NCI-H2171 treated with DMSO at 0.1 percent for 48 hours (cell line): ENCODE data around the gene COL18A1.
A peak's percentile ranks its signal among the peaks of the same experiment; 100 is the strongest.
"Not testable (repeated sequence)": the region's sequence is repeated elsewhere in the genome, so short reads cannot be mapped to it uniquely, and the experiment has no call there.

ENCODE experiments used
- DNase-seq: peaks from one replicate; lab custom pipeline; 2025; lab: John Stamatoyannopoulos, UW

Gene COL18A1

GRCh38 chr21:45522381-45522780 is 117.4 kb downstream of the COL18A1 start:
- no peak for DNase-seq

DNA sequence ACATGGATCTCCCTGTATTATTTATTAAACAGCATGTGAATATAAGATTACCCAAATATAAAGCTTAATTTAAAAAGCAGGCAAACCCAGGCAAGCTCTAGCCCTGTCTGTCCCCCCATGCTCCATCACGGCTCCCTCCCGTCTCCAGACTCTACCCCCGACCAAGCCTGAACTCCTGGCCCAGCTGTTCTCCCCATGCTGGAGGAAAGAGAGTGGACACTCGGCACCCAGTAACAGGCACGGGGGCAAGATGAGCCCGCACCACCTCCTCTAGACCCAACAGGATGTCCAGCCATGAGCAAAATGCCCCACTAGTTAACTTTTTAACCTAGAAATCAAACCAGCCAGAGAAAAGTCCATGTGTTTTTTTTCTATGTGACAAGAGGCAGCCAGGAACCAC is 118.0 kb downstream of the COL18A1 start:
- no peak for DNase-seq

DNA sequence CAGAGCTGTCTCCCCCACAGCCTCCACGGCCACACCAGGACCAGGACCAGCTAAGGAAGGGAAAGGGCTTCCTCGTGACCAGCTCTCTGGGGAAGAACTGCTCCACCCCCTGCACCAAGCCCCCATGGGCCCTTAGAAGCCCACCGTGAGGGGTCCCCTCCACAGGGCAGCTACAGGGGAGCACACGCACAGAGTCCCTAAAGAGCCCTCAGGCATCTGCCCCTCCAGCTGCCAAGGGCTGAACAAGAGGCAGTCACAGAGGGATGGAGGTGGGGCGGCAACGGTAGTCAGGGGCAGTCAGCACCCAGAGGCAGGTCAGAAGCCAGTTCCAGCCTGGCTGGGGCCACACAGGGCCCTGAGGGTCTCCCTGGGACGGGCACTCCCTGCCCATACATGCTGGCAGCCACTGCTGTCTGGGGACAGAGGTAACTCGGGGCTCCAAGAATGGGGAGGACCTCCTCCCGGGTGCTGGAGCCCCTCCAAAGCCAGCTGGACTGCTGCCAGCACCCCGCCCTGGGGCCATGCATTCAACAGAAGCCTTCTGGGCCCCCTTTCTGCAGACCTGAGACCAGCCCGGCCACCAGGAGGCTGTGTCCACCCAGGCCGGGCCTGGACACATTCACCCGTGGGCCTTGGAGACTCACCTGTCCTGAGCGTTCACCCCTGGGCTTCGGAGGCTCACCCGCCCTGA is 118.6 kb downstream of the COL18A1 start:
- peak; percentile 21 for DNase-seq

DNA sequence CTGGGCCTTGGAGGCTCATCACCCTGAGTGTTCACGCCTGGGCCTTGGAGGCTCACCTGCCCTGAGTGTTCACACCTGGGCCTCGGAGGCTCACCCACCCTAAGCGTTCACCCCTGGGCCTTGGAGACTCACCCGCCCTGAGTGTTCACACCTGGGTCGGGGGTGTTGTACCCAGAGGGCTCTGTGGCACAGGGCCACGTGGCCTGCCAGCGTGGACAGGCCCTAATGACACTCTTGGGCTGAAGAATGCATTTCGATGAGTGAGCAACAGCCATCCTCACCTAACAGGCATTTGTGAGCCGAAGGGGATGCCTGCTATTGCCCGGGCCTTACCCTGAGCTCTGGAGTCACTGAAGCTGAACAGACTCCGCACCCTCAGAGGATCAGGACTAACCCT is 119.8 kb downstream of the COL18A1 start:
- no peak for DNase-seq

DNA sequence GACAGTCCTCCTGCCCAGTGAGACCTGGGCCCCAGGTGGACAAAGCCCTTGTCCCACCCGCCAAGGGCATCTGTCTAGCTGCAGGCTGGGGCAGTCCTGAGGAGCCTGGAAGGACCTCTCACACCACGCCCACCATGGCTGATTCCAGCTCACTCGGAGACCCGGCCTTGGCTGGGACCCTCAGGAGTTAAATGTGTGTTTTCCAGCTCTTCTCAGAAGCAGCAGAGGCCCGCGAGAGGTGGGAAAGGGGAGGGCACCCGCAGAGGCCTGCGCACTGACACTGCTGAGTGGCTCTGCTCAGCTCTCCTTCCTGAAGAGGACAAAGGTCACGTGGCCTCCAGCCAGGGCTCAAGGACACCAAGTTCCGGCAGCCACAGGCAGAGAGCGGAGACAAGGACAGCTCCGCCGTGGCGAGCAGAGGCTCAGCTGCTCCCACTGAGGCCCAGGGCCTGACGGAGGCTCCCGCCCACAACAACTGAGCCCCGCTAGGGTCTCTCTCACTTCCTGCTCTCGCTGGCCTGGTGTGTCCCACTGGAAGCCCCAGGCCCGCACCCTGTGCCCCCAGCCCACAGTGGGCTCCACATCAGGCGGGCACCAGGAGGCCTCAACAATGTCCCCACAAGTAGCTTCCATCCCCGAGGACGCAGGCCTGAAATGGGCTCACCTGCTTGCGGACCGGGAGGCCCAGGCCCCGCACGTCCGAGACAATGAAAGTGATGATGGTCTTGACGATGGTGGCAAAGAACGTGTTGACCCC is 120.4 kb downstream of the COL18A1 start:
- no peak for DNase-seq

- DNase-seq, result no peak
Measured at GRCh38 chr21:45525910-45526306, 120.9 kb downstream of the COL18A1 start.

- DNase-seq, result peak; percentile 87
Measured at GRCh38 chr21:45527151-45527999, 122.4 kb downstream of the COL18A1 start.

GRCh38 chr21:45528028-45528705 is 123.2 kb downstream of the COL18A1 start:
- no peak for DNase-seq

- DNase-seq, result no peak
Measured at GRCh38 chr21:45528981-45529784, 124.2 kb downstream of the COL18A1 start.

DNA sequence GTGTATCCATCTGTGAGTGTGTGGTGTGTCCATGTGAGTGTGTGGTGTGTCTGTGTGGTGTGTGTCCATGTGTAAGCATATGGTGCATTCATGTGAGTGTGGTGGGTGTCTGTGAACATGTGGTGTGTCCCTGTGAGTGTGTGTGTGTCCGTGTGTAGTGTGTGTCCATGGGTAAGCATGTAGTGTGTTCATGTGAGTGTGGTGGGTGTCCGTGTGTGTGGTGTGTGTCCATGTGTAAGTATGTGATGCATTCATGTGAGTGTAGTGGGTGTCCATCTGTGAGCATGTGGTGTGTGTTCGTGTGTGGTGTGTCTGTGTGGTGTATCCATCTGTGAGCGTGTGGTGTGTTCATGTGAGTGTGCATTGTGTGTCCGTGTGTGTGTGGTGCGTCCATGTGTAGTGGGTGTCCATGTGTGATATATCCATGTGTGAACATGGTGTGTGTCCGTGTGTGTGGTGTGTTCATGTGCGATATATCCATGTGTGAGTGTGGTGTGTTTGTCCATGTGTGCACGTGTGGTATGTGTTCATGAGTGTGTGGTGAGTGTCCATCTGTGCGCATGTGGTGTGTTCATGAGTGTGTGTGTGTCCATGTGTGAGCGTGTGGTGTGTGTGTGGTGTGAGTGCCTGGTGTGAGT is 124.9 kb downstream of the COL18A1 start:
- DNase-seq, result no peak

DNA sequence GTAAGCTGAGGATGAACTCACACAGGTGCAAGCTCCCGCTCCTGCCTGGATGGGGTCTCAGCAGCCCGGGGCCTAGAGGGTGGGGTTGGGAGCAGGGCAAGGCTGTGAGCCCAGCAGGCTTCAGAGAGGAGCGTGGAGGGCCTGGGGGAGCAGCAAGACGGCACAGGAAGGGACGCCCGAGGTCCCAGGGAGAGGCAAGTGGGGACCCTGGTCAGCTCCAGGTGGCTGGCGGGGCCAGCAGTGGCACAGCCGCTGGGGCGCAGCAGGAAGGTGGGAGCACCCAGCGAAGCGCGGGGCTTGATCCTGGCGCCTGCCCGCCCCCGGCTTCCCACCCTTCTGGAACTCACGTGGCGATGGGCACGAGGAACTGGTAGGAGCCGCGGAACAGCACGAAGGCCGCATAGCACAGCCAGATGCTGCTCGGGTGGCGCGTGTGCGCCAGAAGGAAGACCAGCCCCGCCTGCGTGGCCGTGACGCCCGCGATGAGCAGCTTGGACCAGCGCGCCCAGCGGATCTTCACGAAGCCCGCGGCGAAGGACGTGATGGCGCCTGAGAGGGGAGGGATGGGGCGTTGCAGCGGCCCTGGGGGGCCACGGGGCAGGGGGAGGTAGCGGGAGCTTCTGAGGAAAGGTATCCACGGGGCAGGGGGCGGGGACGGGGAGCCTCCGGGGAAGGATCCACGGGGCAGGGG is 125.6 kb downstream of the COL18A1 start:
- no peak for DNase-seq

- not testable (repeated sequence) for DNase-seq
Measured at GRCh38 chr21:45531114-45531392, 126.1 kb downstream of the COL18A1 start.

DNA sequence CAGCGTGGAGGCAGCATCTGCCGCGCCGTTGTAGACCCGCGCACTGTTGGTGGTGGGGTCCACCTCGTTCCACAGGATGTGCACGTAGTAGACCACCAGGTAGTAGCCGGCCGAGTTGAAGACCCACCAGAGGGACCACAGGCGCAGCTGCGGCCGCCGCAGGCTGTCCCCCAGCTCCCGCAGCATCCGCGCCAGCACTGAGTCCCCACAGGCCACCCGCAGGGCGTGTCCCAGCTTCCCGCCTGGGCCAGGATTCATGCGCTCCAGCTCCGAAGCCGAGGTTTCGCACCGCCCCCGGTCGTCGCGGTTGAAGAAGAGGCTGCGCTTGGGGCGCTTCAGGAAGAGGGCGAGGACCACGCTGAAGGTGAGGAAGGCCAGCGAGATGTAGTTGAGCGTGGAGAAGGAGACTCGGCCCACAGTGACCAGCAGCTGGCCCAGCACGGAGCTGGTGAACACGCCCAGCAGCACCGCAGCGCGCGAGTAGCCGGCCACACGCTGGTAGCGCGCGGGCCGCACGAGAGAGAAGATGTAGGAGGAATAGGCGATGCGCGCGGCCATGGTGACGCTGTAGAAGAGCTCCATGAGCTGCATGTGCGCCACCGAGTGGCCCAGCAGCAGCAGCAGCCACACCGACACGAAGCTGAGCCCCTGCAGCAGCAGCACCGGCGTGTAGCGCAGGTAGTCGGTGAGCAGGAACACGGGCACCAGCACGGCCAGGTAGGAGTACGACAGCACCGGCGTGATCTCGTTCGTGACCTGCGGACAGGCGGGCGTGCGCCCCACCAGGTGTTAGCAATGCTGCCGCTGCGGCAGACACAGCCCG is 126.6 kb downstream of the COL18A1 start:
- no peak for DNase-seq

DNA sequence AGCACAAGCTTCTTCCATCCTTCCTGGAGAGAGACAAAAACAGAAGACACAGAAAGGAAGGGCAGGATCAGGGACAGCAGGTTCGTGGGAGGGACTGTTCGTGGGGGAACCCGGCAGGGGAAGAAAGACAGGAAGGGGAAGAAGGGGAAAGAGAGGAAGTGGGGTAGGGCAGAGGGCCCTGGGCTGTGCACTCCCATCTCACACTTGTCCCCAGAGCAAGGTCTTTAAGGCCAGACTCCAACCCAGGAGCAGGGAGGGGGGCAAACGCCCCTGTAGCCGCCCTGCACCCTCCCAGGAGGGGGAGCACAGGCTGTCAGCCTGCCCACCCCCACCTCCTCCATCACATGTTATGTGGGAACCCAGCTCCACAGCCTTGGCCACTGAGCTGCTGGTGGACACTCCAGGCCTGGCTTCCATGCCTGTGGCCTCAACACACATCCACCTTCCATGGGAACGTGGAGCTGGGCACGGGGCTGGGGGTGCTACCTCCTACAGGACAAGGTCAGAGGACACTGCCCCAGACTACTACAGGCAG is 127.9 kb downstream of the COL18A1 start:
- no peak for DNase-seq

- no peak for DNase-seq
Measured at GRCh38 chr21:45533361-45533845, 128.4 kb downstream of the COL18A1 start.

DNA sequence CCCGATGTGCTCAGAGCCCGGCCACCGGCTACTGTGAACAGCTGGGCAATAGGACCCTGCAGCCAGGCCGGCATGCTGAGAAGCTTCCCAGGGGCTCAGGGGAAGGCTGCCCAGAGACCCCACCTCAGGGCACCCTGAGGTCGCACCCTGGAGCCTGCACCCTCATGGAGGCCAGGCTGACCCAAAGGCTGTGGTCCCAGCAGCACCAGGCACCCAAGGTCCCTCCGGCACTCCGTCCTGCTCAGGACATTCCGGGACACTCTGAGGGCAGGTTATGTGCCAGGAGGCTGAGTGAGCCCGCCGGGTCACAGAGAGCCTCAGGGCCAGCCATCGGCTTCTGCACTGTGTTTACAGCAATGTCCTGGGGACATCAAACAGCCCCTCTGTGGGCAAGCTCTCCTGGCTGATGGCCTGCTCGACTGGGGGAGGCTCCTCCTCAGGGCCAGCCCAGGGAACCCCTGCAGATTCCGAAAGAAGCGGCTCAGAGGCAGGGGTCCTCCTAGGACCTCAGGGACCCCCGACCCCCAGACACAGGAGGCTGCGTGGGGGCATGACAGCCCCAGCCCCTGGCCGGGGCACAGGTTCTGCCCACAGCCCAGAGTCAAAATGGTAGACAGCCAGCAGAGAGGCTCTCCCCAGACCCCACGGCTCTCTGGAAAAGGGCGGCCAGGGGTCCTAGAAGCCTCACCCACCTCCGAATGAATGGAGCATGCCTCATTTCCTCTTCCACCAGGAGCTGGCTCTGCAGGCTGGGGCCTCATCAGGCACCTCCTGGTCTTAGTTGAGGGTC is 129.1 kb downstream of the COL18A1 start:
- DNase-seq, result no peak

GRCh38 chr21:45534636-45535331 is 129.8 kb downstream of the COL18A1 start:
- peak; percentile 66 for DNase-seq
